SK-N-SH (cell line): ENCODE results near the gene ALDH18A1. TPM values are rescaled to one million over a fixed set of nuclear protein-coding genes. Genes with fewer than 3 reads are reported as not detected.

Experiments used
- CTCF ChIA-PET: fragments of 300-600, 350-600 bp; formaldehyde crosslinking; extraction: SDS; loops from one replicate; lab custom pipeline; 2021; lab: Yijun Ruan, JAX
- POLR2A ChIA-PET: fragments of 350-600 bp; sonication (Branson Sonifier 250); formaldehyde crosslinking; extraction: SDS; loops from one replicate; lab custom pipeline; 2020; ENCODE audit warnings: antibody characterized with exemption, inconsistent platforms; lab: Yijun Ruan, JAX
- DNase-seq: peaks from one replicate; pipeline ENCODE4 v3.0.0; 2012
- H2AFZ ChIP-seq: fragments of 200-600 bp; sonication (generic); 2 replicates; pipeline ENCODE4 v1.8.1; 2016; ENCODE audit warnings: antibody characterized with exemption, mild to moderate bottlenecking, low read depth
- H3F3A ChIP-seq: fragments of 200-600 bp; sonication (generic); replicated peaks from 2 replicates; pipeline ENCODE3; 2016; ENCODE audit warnings: antibody characterized with exemption, mild to moderate bottlenecking; ENCODE audit not compliant: insufficient read depth
- H3K27ac ChIP-seq, 2 experiments: fragments of 200-500 bp in 1 of 2; fragments of 200-600 bp in 1 of 2; sonication (Bioruptor generic) in 1 of 2; sonication (generic), shearing (Covaris generic) in 1 of 2; 2 replicates each; pipeline versions ENCODE4 v1.5.1 to v1.6.1; 2014 to 2016; ENCODE audit warnings: low read depth in 2 of 2, inconsistent platforms in 1 of 2, low read length in 1 of 2, mild to moderate bottlenecking in 1 of 2, mixed read lengths in 1 of 2
- H3K27me3 ChIP-seq: fragments of 200-600 bp; sonication (generic), shearing (Covaris generic); 2 replicates; pipeline ENCODE4 v1.6.1; 2016; ENCODE audit warnings: mixed run types; ENCODE audit not compliant: insufficient read depth
- H3K36me3 ChIP-seq, 2 experiments: fragments of 200-500 bp in 1 of 2; fragments of 200-600 bp in 1 of 2; sonication (Bioruptor generic) in 1 of 2; sonication (generic) in 1 of 2; replicated peaks in 1 of 2; 2 replicates each; pipeline versions ENCODE3 to v1.5.1; 2014 to 2016; ENCODE audit warnings: low read length in 1 of 2, mild to moderate bottlenecking in 1 of 2; ENCODE audit not compliant: insufficient read depth in 2 of 2, control insufficient read depth in 1 of 2
- H3K4me1 ChIP-seq, 2 experiments: fragments of 200-500 bp in 1 of 2; fragments of 200-600 bp in 1 of 2; sonication (Bioruptor generic) in 1 of 2; sonication (generic), shearing (Covaris generic) in 1 of 2; 2 replicates each; pipeline versions ENCODE4 v1.5.1 to v1.6.1; 2014 to 2016; ENCODE audit warnings: low read depth in 1 of 2, low read length in 1 of 2, mixed run types in 1 of 2; ENCODE audit not compliant: insufficient read depth in 2 of 2, control insufficient read depth in 1 of 2
- H3K4me2 ChIP-seq: fragments of 200-600 bp; sonication (generic), shearing (Covaris generic); 2 replicates; pipeline ENCODE4 v1.6.1; 2017; ENCODE audit warnings: mixed run types
- H3K4me3 ChIP-seq, 2 experiments: fragments of 200-500 bp in 1 of 2; fragments of 200-600 bp in 1 of 2; sonication (Bioruptor generic) in 1 of 2; sonication (generic), shearing (Covaris generic) in 1 of 2; 2 replicates each; pipeline versions ENCODE4 v1.5.1 to v1.8.1; 2014 to 2016; ENCODE audit warnings: low read depth in 2 of 2, inconsistent platforms in 1 of 2, low read length in 1 of 2, mild to moderate bottlenecking in 1 of 2, mixed read lengths in 1 of 2, moderate library complexity in 1 of 2
- H3K79me2 ChIP-seq: fragments of 200-600 bp; sonication (generic); 2 replicates; pipeline ENCODE4 v1.8.1; 2017; ENCODE audit warnings: mild to moderate bottlenecking; ENCODE audit not compliant: insufficient read depth
- H3K9ac ChIP-seq: fragments of 200-600 bp; sonication (generic); 2 replicates; pipeline ENCODE4 v1.6.1; 2017; ENCODE audit warnings: mixed run types
- H3K9me2 ChIP-seq: fragments of 200-600 bp; sonication (generic); 2 replicates; pipeline ENCODE4 v1.6.1; 2017; ENCODE audit warnings: mixed run types
- H3K9me3 ChIP-seq: fragments of 200-600 bp; sonication (generic); 2 replicates; pipeline ENCODE4 v1.6.1; 2017; ENCODE audit warnings: mixed run types, mild to moderate bottlenecking, moderate library complexity
- H4K20me1 ChIP-seq: fragments of 200-600 bp; sonication (generic); 2 replicates; pipeline ENCODE4 v1.6.1; 2017; ENCODE audit warnings: mild to moderate bottlenecking, mixed run types; ENCODE audit not compliant: insufficient read depth
- ELF1 ChIP-seq: IDR thresholded peaks from 2 replicates; pipeline ENCODE4 v1.4.0; 2012
- EZH2phosphoT487 ChIP-seq: fragments of 200-600 bp; sonication (generic); IDR thresholded peaks from 2 replicates; pipeline ENCODE4 v1.6.1; 2017; ENCODE audit warnings: low read depth, mixed run types, mild to moderate bottlenecking, antibody characterized with exemption, moderate library complexity, borderline replicate concordance
- FOXJ3 ChIP-seq: sonication (generic); formaldehyde crosslinking; IDR thresholded peaks from 2 replicates; pipeline ENCODE4 v1.5.1; 2020; ENCODE audit warnings: mild to moderate bottlenecking, missing genetic modification reagents
- FOXM1 ChIP-seq: IDR thresholded peaks from 2 replicates; pipeline ENCODE4 v1.4.0; 2012; ENCODE audit warnings: low read depth, mild to moderate bottlenecking
- GATA2 ChIP-seq: sonication (generic); formaldehyde crosslinking; IDR thresholded peaks from 2 replicates; pipeline ENCODE4 v1.5.0; 2020; ENCODE audit warnings: mild to moderate bottlenecking, missing genetic modification reagents
- MAX ChIP-seq: IDR thresholded peaks from 2 replicates; pipeline ENCODE4 v1.4.0; 2012; ENCODE audit warnings: low read depth
- NFIC ChIP-seq: IDR thresholded peaks from 2 replicates; pipeline ENCODE4 v1.4.0; 2012; ENCODE audit warnings: borderline replicate concordance
- NRF1 ChIP-seq: IDR thresholded peaks from 2 replicates; pipeline ENCODE4 v1.6.1; 2012; ENCODE audit warnings: low read depth, mild to moderate bottlenecking, low read length
- RXRA ChIP-seq: IDR thresholded peaks from 2 replicates; pipeline ENCODE4 v1.4.0; 2012; ENCODE audit warnings: low read depth, mild to moderate bottlenecking, borderline replicate concordance
- TAF1 ChIP-seq: IDR thresholded peaks from 2 replicates; pipeline ENCODE4 v1.6.1; 2012; ENCODE audit warnings: low read depth, mild to moderate bottlenecking, low read length, moderate library complexity, borderline replicate concordance
- TEAD4 ChIP-seq: IDR thresholded peaks from 2 replicates; pipeline ENCODE4 v1.4.0; 2012; ENCODE audit warnings: mild to moderate bottlenecking, borderline replicate concordance; ENCODE audit not compliant: insufficient read depth
- YY1 ChIP-seq: IDR thresholded peaks from 2 replicates; pipeline ENCODE4 v1.4.0; 2012; ENCODE audit warnings: low read depth, mild to moderate bottlenecking
- ZBTB33 ChIP-seq: IDR thresholded peaks from 2 replicates; pipeline ENCODE4 v1.4.0; 2012; ENCODE audit warnings: low read depth, borderline replicate concordance
- WGBS: methylation state at CpG from one replicate; pipeline ENCODE4 v1.1.6; 2017; ENCODE audit warnings: low lambda C conversion rate; 5-methylcytosine and 5-hydroxymethylcytosine counted together
- polyA plus RNA-seq, 3 experiments: library from polyadenylated mRNA; depleted of rRNA; stranded (reverse); fragments of >200 nt; gene quantifications; 2 replicates each; pipeline ENCODE4 v1.2.3, GENCODE V29; 2012
- TF ChIP-seq, protein P1 (sequence below): IDR thresholded peaks from 2 replicates; pipeline ENCODE4 v1.6.1; 2012; ENCODE audit warnings: mild to moderate bottlenecking, low read depth, low read length, moderate library complexity
- TF ChIP-seq, protein P2 (sequence below): IDR thresholded peaks from 2 replicates; pipeline ENCODE4 v1.4.0; 2012; ENCODE audit warnings: low read depth, borderline replicate concordance

Gene ALDH18A1
- polyA plus RNA-seq, 1 of the 3 experiments (the other 2 are of a cell fraction) = 59.5 TPM

DNA sequence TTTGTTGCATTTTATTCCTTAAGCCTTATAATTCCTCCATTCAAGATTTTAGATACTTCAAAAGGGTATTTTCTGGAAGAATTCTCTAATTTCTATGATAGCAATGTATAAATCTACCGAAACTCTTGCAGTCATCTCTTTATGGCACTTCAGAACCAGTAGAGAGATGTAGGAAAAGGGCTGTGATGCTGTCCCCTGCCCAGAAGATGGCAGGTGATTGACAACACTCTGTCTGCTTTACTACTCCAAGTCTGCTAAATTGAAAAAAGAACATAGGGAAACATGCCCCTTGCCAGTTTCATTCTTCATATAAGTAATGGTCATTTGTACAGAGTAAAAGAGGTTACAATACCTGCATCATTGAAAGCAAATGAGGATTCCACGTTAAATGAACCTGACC is 32.1 kb upstream of the ALDH18A1 start:
- no peaks in the 10 kb centered on the region for H3K9me3 ChIP-seq
- DNase-seq = no peak
- no peaks in the 10 kb centered on the region for H3F3A ChIP-seq
- no peak overlapping the region for H3K4me2 ChIP-seq
- H3K9ac ChIP-seq = no peak overlapping the region
- no peaks in the 10 kb centered on the region for H3K9me2 ChIP-seq
- 96% methylated on average over 2 of the region's 2 CpGs for WGBS
- no peak overlapping the region for H3K4me3 ChIP-seq
- no peak overlapping the region for H3K27ac ChIP-seq
- no peak overlapping the region for H2AFZ ChIP-seq
- no peak for TF ChIP-seq NRF1
- no peak for TF ChIP-seq YY1
- no peak for TF ChIP-seq GATA2 (CRISPR knock-in tag)
- TF ChIP-seq EZH2phosphoT487 = no peak
- TF ChIP-seq FOXM1 = no peak
- no peak for TF ChIP-seq TAF1
- TF ChIP-seq TEAD4 = no peak
- TF ChIP-seq MAX = no peak
- no peak for TF ChIP-seq ZBTB33
- TF ChIP-seq, protein P1, sequence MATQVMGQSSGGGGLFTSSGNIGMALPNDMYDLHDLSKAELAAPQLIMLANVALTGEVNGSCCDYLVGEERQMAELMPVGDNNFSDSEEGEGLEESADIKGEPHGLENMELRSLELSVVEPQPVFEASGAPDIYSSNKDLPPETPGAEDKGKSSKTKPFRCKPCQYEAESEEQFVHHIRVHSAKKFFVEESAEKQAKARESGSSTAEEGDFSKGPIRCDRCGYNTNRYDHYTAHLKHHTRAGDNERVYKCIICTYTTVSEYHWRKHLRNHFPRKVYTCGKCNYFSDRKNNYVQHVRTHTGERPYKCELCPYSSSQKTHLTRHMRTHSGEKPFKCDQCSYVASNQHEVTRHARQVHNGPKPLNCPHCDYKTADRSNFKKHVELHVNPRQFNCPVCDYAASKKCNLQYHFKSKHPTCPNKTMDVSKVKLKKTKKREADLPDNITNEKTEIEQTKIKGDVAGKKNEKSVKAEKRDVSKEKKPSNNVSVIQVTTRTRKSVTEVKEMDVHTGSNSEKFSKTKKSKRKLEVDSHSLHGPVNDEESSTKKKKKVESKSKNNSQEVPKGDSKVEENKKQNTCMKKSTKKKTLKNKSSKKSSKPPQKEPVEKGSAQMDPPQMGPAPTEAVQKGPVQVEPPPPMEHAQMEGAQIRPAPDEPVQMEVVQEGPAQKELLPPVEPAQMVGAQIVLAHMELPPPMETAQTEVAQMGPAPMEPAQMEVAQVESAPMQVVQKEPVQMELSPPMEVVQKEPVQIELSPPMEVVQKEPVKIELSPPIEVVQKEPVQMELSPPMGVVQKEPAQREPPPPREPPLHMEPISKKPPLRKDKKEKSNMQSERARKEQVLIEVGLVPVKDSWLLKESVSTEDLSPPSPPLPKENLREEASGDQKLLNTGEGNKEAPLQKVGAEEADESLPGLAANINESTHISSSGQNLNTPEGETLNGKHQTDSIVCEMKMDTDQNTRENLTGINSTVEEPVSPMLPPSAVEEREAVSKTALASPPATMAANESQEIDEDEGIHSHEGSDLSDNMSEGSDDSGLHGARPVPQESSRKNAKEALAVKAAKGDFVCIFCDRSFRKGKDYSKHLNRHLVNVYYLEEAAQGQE = no peak
- TF ChIP-seq RXRA = no peak
- TF ChIP-seq NFIC = no peak
- TF ChIP-seq ELF1 = no peak
- TF ChIP-seq, protein P2, sequence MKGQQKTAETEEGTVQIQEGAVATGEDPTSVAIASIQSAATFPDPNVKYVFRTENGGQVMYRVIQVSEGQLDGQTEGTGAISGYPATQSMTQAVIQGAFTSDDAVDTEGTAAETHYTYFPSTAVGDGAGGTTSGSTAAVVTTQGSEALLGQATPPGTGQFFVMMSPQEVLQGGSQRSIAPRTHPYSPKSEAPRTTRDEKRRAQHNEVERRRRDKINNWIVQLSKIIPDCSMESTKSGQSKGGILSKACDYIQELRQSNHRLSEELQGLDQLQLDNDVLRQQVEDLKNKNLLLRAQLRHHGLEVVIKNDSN = no peak
- TF ChIP-seq FOXJ3 (CRISPR knock-in tag) = no peak
- H3K4me1 ChIP-seq = peaks cover 5 to 7% of the 10 kb centered on the region in 2 experiments; a peak in 3 of 4 replicates
- H3K79me2 ChIP-seq = peaks cover 32% of the 10 kb centered on the region
- H3K36me3 ChIP-seq = peaks cover 55 to 59% of the 10 kb centered on the region in 2 experiments
- POLR2A ChIA-PET = no interaction called here
- H4K20me1 ChIP-seq = no peaks in the 10 kb centered on the region; the same call in 1 of the 2 replicates
- H3K27me3 ChIP-seq = no peaks in the 10 kb centered on the region
- CTCF ChIA-PET = interaction anchor here (0.9 to 1.0 kb wide), 2 partner anchors 19 to 315 kb away, joined by 3 to 4 read pairs; no protein-coding TSS in a partner anchor
